Vagina (tissue), 2 donors: ENCODE measurements around the gene GIMD1. TPM values are rescaled to one million over a fixed set of nuclear protein-coding genes. Genes with fewer than 3 reads are reported as not detected.

Source experiments
- DNase-seq, 2 donors: peaks; one replicate each; pipeline ENCODE4 v3.0.0-alpha.2; 2017; ENCODE audit errors: extremely low spot score in 2 of 2
- H3K27ac ChIP-seq: fragments of 200-600 bp; sonication (generic); one replicate; pipeline ENCODE4 v1.5.1; 2019
- H3K27me3 ChIP-seq: fragments of 200-600 bp; sonication (generic); one replicate; pipeline ENCODE4 v1.5.1; 2019
- H3K36me3 ChIP-seq, 2 donors: fragments of 200-600 bp; sonication (generic); one replicate each; pipeline ENCODE4 v1.5.1; 2017 to 2019
- H3K4me1 ChIP-seq: fragments of 200-600 bp; sonication (generic); one replicate; pipeline ENCODE4 v1.5.1; 2019
- H3K4me3 ChIP-seq, 2 donors: fragments of 200-600 bp; sonication (generic); 1 replicate in 1 of 2; 2 replicates in 1 of 2; pipeline ENCODE4 v1.5.1; 2016 to 2019
- H3K9me3 ChIP-seq: fragments of 200-600 bp; sonication (generic); one replicate; pipeline ENCODE4 v1.5.1; 2019
- POLR2A ChIP-seq, 2 donors: fragments of 450-650 bp; IDR thresholded peaks; one replicate each; pipeline ENCODE4 v1.6.1; 2017; ENCODE audit warnings: antibody characterized with exemption in 2 of 2, mild to moderate bottlenecking in 2 of 2, moderate library complexity in 2 of 2
- POLR2AphosphoS5 ChIP-seq, 2 donors: sonication (generic); formaldehyde crosslinking; IDR thresholded peaks; one replicate each; pipeline ENCODE4 v1.9.0; 2017; ENCODE audit warnings: antibody characterized with exemption in 2 of 2, mild to moderate bottlenecking in 2 of 2, low read depth in 1 of 2; ENCODE audit not compliant: insufficient read depth in 1 of 2
- intact Hi-C: fragments of 100-400 bp; cut with DNase I; formaldehyde crosslinking; loops from one replicate; pipeline ENCODE4 v1.15.1; 2023
- total RNA-seq: library from RNA; depleted of rRNA; stranded (reverse); fragments of >200 nt; gene quantifications from one replicate; pipeline ENCODE4 v1.2.3, GENCODE V29; 2016
- TF ChIP-seq, protein P1 (sequence below), 3 experiments: fragments of 450-650 bp in 2 of 3; fragments of 200-600 bp in 1 of 3; sonication (generic) in 1 of 3; IDR thresholded peaks; one replicate each; pipeline ENCODE4 v1.5.1; 2017 to 2019; ENCODE audit warnings: antibody characterized with exemption in 3 of 3, mild to moderate bottlenecking in 2 of 3, moderate library complexity in 2 of 3

GIMD1 gene
- total RNA-seq, 1 donor from 2014 or later, result not detected

DNA sequence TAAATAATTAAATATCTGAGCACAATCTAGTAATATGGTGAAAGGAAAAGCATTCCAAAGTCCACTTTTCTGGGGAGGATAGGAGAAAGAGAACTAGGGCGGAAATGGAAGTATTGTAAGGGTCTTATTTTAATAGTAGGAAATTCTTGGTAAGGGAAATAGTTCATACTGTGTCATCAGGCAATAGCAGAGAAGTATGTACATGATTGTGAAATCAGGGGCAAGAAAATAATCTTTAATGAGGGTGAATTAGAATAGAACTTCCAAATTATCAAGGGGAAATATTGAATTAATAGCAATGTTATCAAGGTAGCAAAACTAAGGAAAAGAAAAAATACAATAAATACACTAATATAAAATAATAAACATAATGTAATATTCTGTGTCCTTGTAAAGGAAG lies 14.8 kb downstream of the GIMD1 start:
- H3K4me1 ChIP-seq, result no peaks in the 10 kb centered on the region
- no peak overlapping the region for H3K27ac ChIP-seq
- no peak for DNase-seq
- intact Hi-C loops, result no loop called here
- H3K4me3 ChIP-seq, result no peak overlapping the region
- no peaks in the 10 kb centered on the region for H3K27me3 ChIP-seq
- peaks cover 0 to 12% of the 10 kb centered on the region in 2 donors for H3K36me3 ChIP-seq
- no peaks in the 10 kb centered on the region for H3K9me3 ChIP-seq
- TF ChIP-seq POLR2AphosphoS5 (IDR thresholded peaks at IDR 0.05; ENCODE audit: insufficient read depth in 1 of 2, low read depth in 1 of 2), result no peak

DNA sequence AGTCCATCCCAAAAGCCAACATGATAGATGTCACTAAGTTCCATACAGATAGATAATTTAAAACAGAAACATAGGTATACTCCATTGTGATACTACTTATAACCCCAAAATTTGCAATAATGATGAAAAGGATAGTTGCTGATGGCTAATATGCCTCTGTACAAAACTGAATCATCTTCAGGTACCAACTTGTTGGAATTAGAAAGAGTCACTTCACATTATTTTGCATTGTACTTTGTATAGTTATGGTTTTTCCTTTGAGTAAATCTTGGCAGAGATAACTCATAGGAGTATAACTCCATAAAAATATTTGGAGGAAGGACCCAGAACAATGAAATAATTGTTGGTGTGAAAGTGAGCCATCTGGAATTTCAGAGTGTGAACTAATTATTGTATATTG lies 17.6 kb downstream of the GIMD1 start:
- peaks cover 0 to 21% of the 10 kb centered on the region in 2 donors for H3K36me3 ChIP-seq
- H3K27me3 ChIP-seq, result no peaks in the 10 kb centered on the region
- H3K4me3 ChIP-seq, result no peak overlapping the region
- no peak overlapping the region for H3K27ac ChIP-seq
- DNase-seq, result no peak
- no peaks in the 10 kb centered on the region for H3K4me1 ChIP-seq
- no peaks in the 10 kb centered on the region for H3K9me3 ChIP-seq
- TF ChIP-seq, protein P1, sequence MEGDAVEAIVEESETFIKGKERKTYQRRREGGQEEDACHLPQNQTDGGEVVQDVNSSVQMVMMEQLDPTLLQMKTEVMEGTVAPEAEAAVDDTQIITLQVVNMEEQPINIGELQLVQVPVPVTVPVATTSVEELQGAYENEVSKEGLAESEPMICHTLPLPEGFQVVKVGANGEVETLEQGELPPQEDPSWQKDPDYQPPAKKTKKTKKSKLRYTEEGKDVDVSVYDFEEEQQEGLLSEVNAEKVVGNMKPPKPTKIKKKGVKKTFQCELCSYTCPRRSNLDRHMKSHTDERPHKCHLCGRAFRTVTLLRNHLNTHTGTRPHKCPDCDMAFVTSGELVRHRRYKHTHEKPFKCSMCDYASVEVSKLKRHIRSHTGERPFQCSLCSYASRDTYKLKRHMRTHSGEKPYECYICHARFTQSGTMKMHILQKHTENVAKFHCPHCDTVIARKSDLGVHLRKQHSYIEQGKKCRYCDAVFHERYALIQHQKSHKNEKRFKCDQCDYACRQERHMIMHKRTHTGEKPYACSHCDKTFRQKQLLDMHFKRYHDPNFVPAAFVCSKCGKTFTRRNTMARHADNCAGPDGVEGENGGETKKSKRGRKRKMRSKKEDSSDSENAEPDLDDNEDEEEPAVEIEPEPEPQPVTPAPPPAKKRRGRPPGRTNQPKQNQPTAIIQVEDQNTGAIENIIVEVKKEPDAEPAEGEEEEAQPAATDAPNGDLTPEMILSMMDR (IDR thresholded peaks at IDR 0.05), result no peak
- TF ChIP-seq POLR2AphosphoS5 (IDR thresholded peaks at IDR 0.05; ENCODE audit: insufficient read depth in 1 of 2, low read depth in 1 of 2) (no peak), POLR2A (IDR thresholded peaks at IDR 0.05) (no peak)
- intact Hi-C loops, result no loop called here

GRCh38 chr4:106347167-106347566 lies 21.4 kb downstream of the GIMD1 start:
- Histone ChIP-seq H3K4me3 (no peak overlapping the region), H3K36me3 (peaks cover 0 to 21% of the 10 kb centered on the region in 2 donors), H3K4me1 (no peaks in the 10 kb centered on the region), H3K27me3 (no peaks in the 10 kb centered on the region), H3K9me3 (no peaks in the 10 kb centered on the region), H3K27ac (no peak overlapping the region)
- TF ChIP-seq POLR2AphosphoS5 (IDR thresholded peaks at IDR 0.05; ENCODE audit: insufficient read depth in 1 of 2, low read depth in 1 of 2) (no peak), POLR2A (IDR thresholded peaks at IDR 0.05) (no peak)
- TF ChIP-seq, protein P1 (IDR thresholded peaks at IDR 0.05), result no peak
- intact Hi-C loops, result no loop called here
- no peak for DNase-seq

GRCh38 chr4:106344647-106344970 lies 24.0 kb downstream of the GIMD1 start:
- Histone ChIP-seq H3K9me3 (no peaks in the 10 kb centered on the region), H3K4me1 (no peaks in the 10 kb centered on the region), H3K27me3 (no peaks in the 10 kb centered on the region), H3K4me3 (no peak overlapping the region), H3K27ac (no peak overlapping the region), H3K36me3 (peaks cover 0 to 23% of the 10 kb centered on the region in 2 donors)
- no peak for TF ChIP-seq POLR2AphosphoS5 (IDR thresholded peaks at IDR 0.05; ENCODE audit: insufficient read depth in 1 of 2, low read depth in 1 of 2)
- TF ChIP-seq POLR2A (IDR thresholded peaks at IDR 0.05), result no peak
- TF ChIP-seq, protein P1 (IDR thresholded peaks at IDR 0.05), result no peak
- DNase-seq, result no peak
- intact Hi-C loops, result no loop called here

- Histone ChIP-seq H3K27me3 (no peaks in the 10 kb centered on the region), H3K9me3 (no peaks in the 10 kb centered on the region), H3K36me3 (peaks cover 0 to 21% of the 10 kb centered on the region in 2 donors), H3K4me1 (no peaks in the 10 kb centered on the region), H3K4me3 (no peak overlapping the region), H3K27ac (no peak overlapping the region)
- DNase-seq, result no peak
- no peak for TF ChIP-seq POLR2AphosphoS5 (IDR thresholded peaks at IDR 0.05; ENCODE audit: insufficient read depth in 1 of 2, low read depth in 1 of 2)
- TF ChIP-seq, protein P1 (IDR thresholded peaks at IDR 0.05), result no peak
- intact Hi-C loops, result no loop called here
These were observed 24.5 kb downstream of the GIMD1 start for GRCh38 chr4:106343865-106344646.
